ENCODE measurements around the gene ADGRB3.

The ADGRB3 gene

DNA sequence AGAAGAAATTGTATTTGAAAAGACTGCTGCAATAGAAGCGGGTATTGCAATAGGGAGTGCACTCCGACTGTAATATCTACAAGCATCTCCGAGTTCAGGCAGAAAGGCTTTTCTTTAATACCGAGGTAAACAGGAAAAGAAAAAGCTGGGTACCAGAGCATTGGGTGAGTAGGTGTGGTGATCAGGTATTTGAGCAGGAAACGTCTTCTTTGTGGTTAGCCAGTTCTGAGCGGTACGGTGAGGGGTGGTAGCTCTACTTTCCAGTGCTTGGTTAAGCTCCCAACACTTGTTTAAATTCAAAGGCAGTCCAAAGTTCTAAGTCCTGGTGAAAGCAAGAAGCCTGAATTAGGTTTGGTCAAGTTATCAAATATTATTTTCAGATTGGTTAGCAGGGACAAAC lies 757.7 kb downstream of the ADGRB3 start:
- no peak overlapping the region for H2AFZ ChIP-seq (ENCODE audit: low read length)

DNA sequence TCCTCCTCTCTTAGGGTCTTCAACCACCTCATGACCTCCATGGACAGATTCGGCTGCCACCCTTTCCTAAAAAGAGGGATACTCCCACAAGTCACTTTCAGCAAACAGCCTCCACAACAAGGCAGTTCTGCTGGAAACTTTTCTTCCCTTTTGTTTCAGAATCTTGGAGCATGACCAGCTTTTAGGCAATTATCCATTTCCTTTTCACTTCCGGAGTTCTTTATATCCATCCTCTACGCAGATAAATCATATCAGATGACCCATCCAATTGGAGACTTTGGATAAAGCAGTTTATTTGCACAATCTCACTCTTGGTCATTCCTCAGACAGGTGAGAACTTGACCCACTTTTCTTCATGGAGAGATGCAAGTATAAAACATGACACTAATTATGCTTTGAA lies 763.2 kb downstream of the ADGRB3 start:
- no peaks in the 10 kb centered on the region for H3K9me3 ChIP-seq (ENCODE audit: low read length)
- H2AFZ ChIP-seq (ENCODE audit: low read length) = no peak overlapping the region
- no peaks in the 10 kb centered on the region for H3K79me2 ChIP-seq (ENCODE audit: insufficient read depth, low read length)
- H3K27me3 ChIP-seq (ENCODE audit: insufficient read depth, low read length) = no peaks in the 10 kb centered on the region
- no peaks in the 10 kb centered on the region for H3K4me1 ChIP-seq (ENCODE audit: insufficient read depth, low read length, severe bottlenecking)
- H3K36me3 ChIP-seq (ENCODE audit: insufficient read depth, low read length) = no peaks in the 10 kb centered on the region
- no peaks in the 10 kb centered on the region for H3F3A ChIP-seq (ENCODE audit: insufficient read depth, low read length)
- no peak overlapping the region for H3K4me2 ChIP-seq (ENCODE audit: low read length)
- TF ChIP-seq, protein P1, sequence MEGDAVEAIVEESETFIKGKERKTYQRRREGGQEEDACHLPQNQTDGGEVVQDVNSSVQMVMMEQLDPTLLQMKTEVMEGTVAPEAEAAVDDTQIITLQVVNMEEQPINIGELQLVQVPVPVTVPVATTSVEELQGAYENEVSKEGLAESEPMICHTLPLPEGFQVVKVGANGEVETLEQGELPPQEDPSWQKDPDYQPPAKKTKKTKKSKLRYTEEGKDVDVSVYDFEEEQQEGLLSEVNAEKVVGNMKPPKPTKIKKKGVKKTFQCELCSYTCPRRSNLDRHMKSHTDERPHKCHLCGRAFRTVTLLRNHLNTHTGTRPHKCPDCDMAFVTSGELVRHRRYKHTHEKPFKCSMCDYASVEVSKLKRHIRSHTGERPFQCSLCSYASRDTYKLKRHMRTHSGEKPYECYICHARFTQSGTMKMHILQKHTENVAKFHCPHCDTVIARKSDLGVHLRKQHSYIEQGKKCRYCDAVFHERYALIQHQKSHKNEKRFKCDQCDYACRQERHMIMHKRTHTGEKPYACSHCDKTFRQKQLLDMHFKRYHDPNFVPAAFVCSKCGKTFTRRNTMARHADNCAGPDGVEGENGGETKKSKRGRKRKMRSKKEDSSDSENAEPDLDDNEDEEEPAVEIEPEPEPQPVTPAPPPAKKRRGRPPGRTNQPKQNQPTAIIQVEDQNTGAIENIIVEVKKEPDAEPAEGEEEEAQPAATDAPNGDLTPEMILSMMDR (IDR thresholded peaks at IDR 0.05; ENCODE audit: low read length) = no peak
- TF ChIP-seq EZH2 (IDR thresholded peaks at IDR 0.05; ENCODE audit: borderline replicate concordance, low read length) = no peak
- H3K9me2 ChIP-seq (ENCODE audit: low read depth, low read length) = no peaks in the 10 kb centered on the region
- H4K20me1 ChIP-seq (ENCODE audit: insufficient read depth, low read length) = no peaks in the 10 kb centered on the region
- no peak overlapping the region for H3K4me3 ChIP-seq (ENCODE audit: low read depth, low read length, poor library complexity, severe bottlenecking)
- no peak overlapping the region for H3K27ac ChIP-seq (ENCODE audit: low read depth, low read length, poor library complexity, severe bottlenecking)
- no peak overlapping the region for H3K9ac ChIP-seq (ENCODE audit: low read length)

More for the DNA sequence above, 757.7 kb downstream of the ADGRB3 start:
- no peaks in the 10 kb centered on the region for H3K9me2 ChIP-seq (ENCODE audit: low read depth, low read length)
- TF ChIP-seq, protein P1 (IDR thresholded peaks at IDR 0.05; ENCODE audit: low read length) = no peak
- no peak for TF ChIP-seq EZH2 (IDR thresholded peaks at IDR 0.05; ENCODE audit: borderline replicate concordance, low read length)
- no peaks in the 10 kb centered on the region for H4K20me1 ChIP-seq (ENCODE audit: insufficient read depth, low read length)
- no peaks in the 10 kb centered on the region for H3K27me3 ChIP-seq (ENCODE audit: insufficient read depth, low read length)
- no peak overlapping the region for H3K4me2 ChIP-seq (ENCODE audit: low read length)
- no peak overlapping the region for H3K4me3 ChIP-seq (ENCODE audit: low read depth, low read length, poor library complexity, severe bottlenecking)
- H3K9ac ChIP-seq (ENCODE audit: low read length) = no peak overlapping the region
- no peaks in the 10 kb centered on the region for H3K36me3 ChIP-seq (ENCODE audit: insufficient read depth, low read length)
- H3K4me1 ChIP-seq (ENCODE audit: insufficient read depth, low read length, severe bottlenecking) = no peaks in the 10 kb centered on the region
- no peaks in the 10 kb centered on the region for H3K79me2 ChIP-seq (ENCODE audit: insufficient read depth, low read length)
- H3F3A ChIP-seq (ENCODE audit: insufficient read depth, low read length) = no peaks in the 10 kb centered on the region
- H3K27ac ChIP-seq (ENCODE audit: low read depth, low read length, poor library complexity, severe bottlenecking) = no peak overlapping the region
- H3K9me3 ChIP-seq (ENCODE audit: low read length) = no peaks in the 10 kb centered on the region

DNA sequence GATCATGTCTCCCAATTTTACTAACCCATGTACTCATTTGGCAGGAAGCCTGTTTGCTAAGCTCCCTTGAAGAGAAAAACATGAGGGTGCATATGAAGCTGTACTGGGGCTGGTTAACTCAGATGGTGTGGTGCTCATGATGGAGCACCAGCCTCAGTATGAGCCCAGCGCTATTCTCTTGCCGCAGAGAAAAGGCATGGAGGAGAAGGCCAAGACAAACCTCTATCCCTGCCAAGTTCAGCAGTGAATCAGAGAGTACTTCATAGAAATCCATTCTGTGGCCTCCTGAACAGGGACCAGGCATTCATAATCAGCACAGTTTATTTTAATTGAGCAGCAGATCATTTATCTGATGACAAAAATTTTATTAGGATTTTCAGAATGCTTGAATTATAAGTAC lies 763.6 kb downstream of the ADGRB3 start:
- no peaks in the 10 kb centered on the region for H3K27me3 ChIP-seq (ENCODE audit: insufficient read depth, low read length)
- no peaks in the 10 kb centered on the region for H4K20me1 ChIP-seq (ENCODE audit: insufficient read depth, low read length)
- H3F3A ChIP-seq (ENCODE audit: insufficient read depth, low read length) = no peaks in the 10 kb centered on the region
- no peak overlapping the region for H3K27ac ChIP-seq (ENCODE audit: low read depth, low read length, poor library complexity, severe bottlenecking)
- H3K4me2 ChIP-seq (ENCODE audit: low read length) = no peak overlapping the region
- H3K9ac ChIP-seq (ENCODE audit: low read length) = no peak overlapping the region
- no peaks in the 10 kb centered on the region for H3K9me2 ChIP-seq (ENCODE audit: low read depth, low read length)
- TF ChIP-seq, protein P1 (IDR thresholded peaks at IDR 0.05; ENCODE audit: low read length) = no peak
- TF ChIP-seq EZH2 (IDR thresholded peaks at IDR 0.05; ENCODE audit: borderline replicate concordance, low read length) = no peak
- no peaks in the 10 kb centered on the region for H3K4me1 ChIP-seq (ENCODE audit: insufficient read depth, low read length, severe bottlenecking)
- H3K36me3 ChIP-seq (ENCODE audit: insufficient read depth, low read length) = no peaks in the 10 kb centered on the region
- no peaks in the 10 kb centered on the region for H3K9me3 ChIP-seq (ENCODE audit: low read length)
- H3K79me2 ChIP-seq (ENCODE audit: insufficient read depth, low read length) = no peaks in the 10 kb centered on the region
- no peak overlapping the region for H2AFZ ChIP-seq (ENCODE audit: low read length)
- no peak overlapping the region for H3K4me3 ChIP-seq (ENCODE audit: low read depth, low read length, poor library complexity, severe bottlenecking)
